ENCODE data around the gene KIF3B. TPM values are rescaled to one million over a fixed set of nuclear protein-coding genes. Genes with fewer than 3 reads are reported as not detected.

Gene KIF3B
- total RNA-seq, 1 experiment from 2014 or later: 52.3 TPM

DNA sequence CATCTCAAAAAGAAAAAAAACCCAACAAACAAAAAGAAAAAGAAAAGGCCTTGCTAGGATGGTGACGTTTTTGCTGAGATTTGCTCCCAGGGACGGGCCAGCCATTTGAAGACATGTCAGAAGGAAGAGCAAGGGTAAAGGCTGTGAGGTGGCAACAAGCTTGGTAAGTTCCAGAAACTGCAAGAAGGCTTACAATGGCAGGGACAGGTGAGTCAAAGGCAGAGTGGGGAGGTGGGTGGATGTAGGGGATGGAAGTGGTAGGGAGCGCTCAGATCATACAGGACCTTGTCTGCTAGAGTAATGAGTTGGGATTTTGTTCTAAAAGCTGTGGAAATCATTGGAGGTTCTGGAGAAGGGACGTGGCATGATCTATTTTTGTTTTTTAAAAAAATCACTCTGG, 4.3 kb downstream of the KIF3B start:
- H2AFZ ChIP-seq: no peak overlapping the region
- H3K27me3 ChIP-seq (ENCODE audit: insufficient read depth, low read depth): no peaks in the 10 kb centered on the region
- no peaks in the 10 kb centered on the region for H3K9me2 ChIP-seq (ENCODE audit: insufficient read depth)
- H3K27ac ChIP-seq: no peak overlapping the region
- no peaks in the 10 kb centered on the region for H3K9me3 ChIP-seq (ENCODE audit: insufficient read depth, low read depth)
- intact Hi-C loops (cut with micrococcal nuclease; ENCODE audit: unreplicated experiment): no loop called here
- CTCF ChIA-PET: no interaction called here
- H3K79me2 ChIP-seq (ENCODE audit: low read depth): peaks cover 27% of the 10 kb centered on the region
- no peak for TF ChIP-seq CTCF (conservative IDR thresholded peaks at IDR 0.05)
- no peak for TF ChIP-seq EZH2 (IDR thresholded peaks at IDR 0.05; ENCODE audit: low read depth)
- POLR2A ChIA-PET (ENCODE audit: unreplicated experiment): no interaction called here
- H3K4me2 ChIP-seq: no peak overlapping the region
- no TSS peak for BruUV-seq (replicated peaks)
- no peaks in the 10 kb centered on the region; the same call in 1 of the 2 replicates for H4K20me1 ChIP-seq (ENCODE audit: insufficient read depth)
- peaks cover 12% of the 10 kb centered on the region; the same call in 1 of the 2 replicates for H3F3A ChIP-seq (ENCODE audit: insufficient read depth, low read depth)
- H3K36me3 ChIP-seq (ENCODE audit: low read depth): no peaks in the 10 kb centered on the region
- peaks cover 7% of the 10 kb centered on the region; the same call in 1 of the 2 replicates for H3K4me1 ChIP-seq (replicated peaks; ENCODE audit: insufficient read depth)
- DNase-seq: no peak
- H3K4me3 ChIP-seq: no peak overlapping the region

GRCh38 chr20:32282461-32282860, 5.0 kb downstream of the KIF3B start:
- peaks cover 7% of the 10 kb centered on the region; the same call in 1 of the 2 replicates for H3K4me1 ChIP-seq (replicated peaks; ENCODE audit: insufficient read depth)
- H2AFZ ChIP-seq: no peak overlapping the region
- no TSS peak for BruUV-seq (replicated peaks)
- H3K79me2 ChIP-seq (ENCODE audit: low read depth): peaks cover 33% of the 10 kb centered on the region
- ChIA-PET CTCF (no interaction called here), POLR2A (ENCODE audit: unreplicated experiment) (interaction anchor here (0.6 kb wide), 1 partner anchor 16 kb away, joined by 5 read pairs; no protein-coding TSS in a partner anchor)
- H3F3A ChIP-seq (ENCODE audit: insufficient read depth, low read depth): peaks cover 12% of the 10 kb centered on the region; the same call in 1 of the 2 replicates
- no peaks in the 10 kb centered on the region for H3K27me3 ChIP-seq (ENCODE audit: insufficient read depth, low read depth)
- no peaks in the 10 kb centered on the region for H3K36me3 ChIP-seq (ENCODE audit: low read depth)
- H4K20me1 ChIP-seq (ENCODE audit: insufficient read depth): no peaks in the 10 kb centered on the region; the same call in 1 of the 2 replicates
- H3K4me3 ChIP-seq: no peak overlapping the region
- no peak for TF ChIP-seq CTCF (conservative IDR thresholded peaks at IDR 0.05)
- TF ChIP-seq EZH2 (IDR thresholded peaks at IDR 0.05; ENCODE audit: low read depth): no peak
- no peaks in the 10 kb centered on the region for H3K9me2 ChIP-seq (ENCODE audit: insufficient read depth)
- H3K4me2 ChIP-seq: no peak overlapping the region
- no peak overlapping the region for H3K27ac ChIP-seq
- H3K9me3 ChIP-seq (ENCODE audit: insufficient read depth, low read depth): no peaks in the 10 kb centered on the region
- no peak for DNase-seq
- intact Hi-C loops (cut with micrococcal nuclease; ENCODE audit: unreplicated experiment): no loop called here

GRCh38 chr20:32285082-32285620, 7.7 kb downstream of the KIF3B start:
- Histone ChIP-seq H3K27ac (no peak overlapping the region), H3K79me2 (ENCODE audit: low read depth) (peaks cover 10% of the 10 kb centered on the region)

More at GRCh38 chr20:32285082-32285620, 7.7 kb downstream of the KIF3B start:
- Histone ChIP-seq H3K27me3 (ENCODE audit: insufficient read depth, low read depth) (no peaks in the 10 kb centered on the region), H3K9me3 (ENCODE audit: insufficient read depth, low read depth) (no peaks in the 10 kb centered on the region), H2AFZ (no peak overlapping the region), H3K4me1 (replicated peaks; ENCODE audit: insufficient read depth) (no peaks in the 10 kb centered on the region), H4K20me1 (ENCODE audit: insufficient read depth) (peaks cover 10% of the 10 kb centered on the region), H3K9me2 (ENCODE audit: insufficient read depth) (no peaks in the 10 kb centered on the region), H3K36me3 (ENCODE audit: low read depth) (no peaks in the 10 kb centered on the region), H3K4me3 (no peak overlapping the region), H3F3A (ENCODE audit: insufficient read depth, low read depth) (peaks cover 12% of the 10 kb centered on the region; the same call in 1 of the 2 replicates), H3K4me2 (no peak overlapping the region)
- TF ChIP-seq EZH2 (IDR thresholded peaks at IDR 0.05; ENCODE audit: low read depth) (no peak), CTCF (conservative IDR thresholded peaks at IDR 0.05) (no peak)
- intact Hi-C loops (cut with micrococcal nuclease; ENCODE audit: unreplicated experiment): no loop called here
- ChIA-PET CTCF (no interaction called here), POLR2A (ENCODE audit: unreplicated experiment) (interaction anchor here (0.7 kb wide), 1 partner anchor 44 kb away, joined by 8 read pairs; no protein-coding TSS in a partner anchor)
- no peak for DNase-seq
- BruUV-seq (replicated peaks): no TSS peak
